ENCODE results near the gene C1orf21. TPM values are rescaled to one million over a fixed set of nuclear protein-coding genes. Genes with fewer than 3 reads are reported as not detected.

Gene C1orf21
- total and polyA plus RNA-seq, 8 donors, result 37.0 to 75.3 (median 47.3) TPM

GRCh38 chr1:184422490-184423233, 35.8 kb downstream of the C1orf21 start:
- DNase-seq (no peak), ATAC-seq (peak; percentile 16)
- H3K4me3 ChIP-seq, result no peak overlapping the region
- no peaks in the 10 kb centered on the region for H3K27me3 ChIP-seq
- no peaks in the 10 kb centered on the region for H3K9me3 ChIP-seq
- H3K4me1 ChIP-seq, result peaks cover 9 to 67% of the 10 kb centered on the region in 2 donors
- H3K36me3 ChIP-seq, result no peaks in the 10 kb centered on the region
- TF ChIP-seq, protein P1, sequence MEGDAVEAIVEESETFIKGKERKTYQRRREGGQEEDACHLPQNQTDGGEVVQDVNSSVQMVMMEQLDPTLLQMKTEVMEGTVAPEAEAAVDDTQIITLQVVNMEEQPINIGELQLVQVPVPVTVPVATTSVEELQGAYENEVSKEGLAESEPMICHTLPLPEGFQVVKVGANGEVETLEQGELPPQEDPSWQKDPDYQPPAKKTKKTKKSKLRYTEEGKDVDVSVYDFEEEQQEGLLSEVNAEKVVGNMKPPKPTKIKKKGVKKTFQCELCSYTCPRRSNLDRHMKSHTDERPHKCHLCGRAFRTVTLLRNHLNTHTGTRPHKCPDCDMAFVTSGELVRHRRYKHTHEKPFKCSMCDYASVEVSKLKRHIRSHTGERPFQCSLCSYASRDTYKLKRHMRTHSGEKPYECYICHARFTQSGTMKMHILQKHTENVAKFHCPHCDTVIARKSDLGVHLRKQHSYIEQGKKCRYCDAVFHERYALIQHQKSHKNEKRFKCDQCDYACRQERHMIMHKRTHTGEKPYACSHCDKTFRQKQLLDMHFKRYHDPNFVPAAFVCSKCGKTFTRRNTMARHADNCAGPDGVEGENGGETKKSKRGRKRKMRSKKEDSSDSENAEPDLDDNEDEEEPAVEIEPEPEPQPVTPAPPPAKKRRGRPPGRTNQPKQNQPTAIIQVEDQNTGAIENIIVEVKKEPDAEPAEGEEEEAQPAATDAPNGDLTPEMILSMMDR (IDR thresholded peaks at IDR 0.05), result no peak
- peak overlapping the region; percentile 1 to 13 for H3K27ac ChIP-seq
- intact Hi-C loops (cut with DNase I), result no loop called here

DNA sequence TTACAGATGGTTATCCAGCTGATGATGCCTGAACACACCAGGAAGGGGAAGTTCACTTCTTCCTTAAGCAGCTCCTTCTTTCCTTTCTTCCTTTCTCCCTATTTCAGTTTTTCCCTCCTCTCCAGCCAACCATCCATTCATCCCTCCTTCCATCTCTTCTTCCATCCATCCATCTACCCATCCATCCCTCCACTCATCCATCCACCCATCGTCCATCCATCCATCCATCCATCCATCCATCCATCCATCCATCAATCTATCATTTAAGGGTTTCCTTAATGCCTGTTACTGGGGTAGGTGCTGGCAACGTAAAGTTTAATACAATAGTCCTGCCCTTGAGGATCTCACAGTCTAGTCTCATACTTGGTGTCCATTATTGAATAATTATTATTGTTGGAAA, 36.8 kb downstream of the C1orf21 start:
- intact Hi-C loops (cut with DNase I), result no loop called here
- H3K27me3 ChIP-seq, result no peaks in the 10 kb centered on the region
- ATAC-seq (no peak), DNase-seq (no peak)
- TF ChIP-seq, protein P1 (IDR thresholded peaks at IDR 0.05), result no peak
- no peaks in the 10 kb centered on the region for H3K9me3 ChIP-seq
- peaks cover 9 to 65% of the 10 kb centered on the region in 2 donors for H3K4me1 ChIP-seq
- H3K36me3 ChIP-seq, result no peaks in the 10 kb centered on the region
- no peak overlapping the region for H3K27ac ChIP-seq
- H3K4me3 ChIP-seq, result no peak overlapping the region

DNA sequence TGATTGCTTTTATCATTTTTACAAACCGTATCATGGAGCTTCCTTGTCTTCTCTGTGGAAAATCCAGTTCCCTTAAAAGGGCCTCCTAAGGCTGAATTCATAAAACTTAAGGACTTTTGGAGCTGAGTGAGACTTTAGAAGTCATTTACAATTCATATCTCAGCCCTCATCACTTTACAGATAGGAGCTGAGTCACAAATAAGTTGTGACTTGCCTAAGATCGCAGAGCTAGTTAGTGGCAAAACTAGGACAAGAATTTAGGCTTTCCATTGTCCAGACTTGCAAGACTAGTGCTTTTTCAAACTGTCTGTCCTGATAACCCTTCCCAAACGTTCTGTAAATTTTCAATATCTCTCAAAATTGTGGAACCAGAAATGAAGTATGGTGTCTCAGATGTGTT, 37.3 kb downstream of the C1orf21 start:
- H3K4me1 ChIP-seq, result peaks cover 9 to 61% of the 10 kb centered on the region in 2 donors
- DNase-seq (no peak), ATAC-seq (no peak)
- TF ChIP-seq, protein P1 (IDR thresholded peaks at IDR 0.05), result no peak
- no peaks in the 10 kb centered on the region for H3K9me3 ChIP-seq
- no peaks in the 10 kb centered on the region for H3K27me3 ChIP-seq
- intact Hi-C loops (cut with DNase I), result no loop called here
- no peak overlapping the region for H3K4me3 ChIP-seq
- no peaks in the 10 kb centered on the region for H3K36me3 ChIP-seq
- no peak overlapping the region for H3K27ac ChIP-seq

- TF ChIP-seq, protein P1 (IDR thresholded peaks at IDR 0.05), result no peak
- DNase-seq, result no peak
- no peaks in the 10 kb centered on the region for H3K9me3 ChIP-seq
- ATAC-seq, result no peak
- peaks cover 9 to 53% of the 10 kb centered on the region in 2 donors for H3K4me1 ChIP-seq
- no peak overlapping the region for H3K4me3 ChIP-seq
- intact Hi-C loops (cut with DNase I), result no loop called here
- peak overlapping the region in 1 of 2 donors; percentile 17 for H3K27ac ChIP-seq
- no peaks in the 10 kb centered on the region for H3K36me3 ChIP-seq
- no peaks in the 10 kb centered on the region for H3K27me3 ChIP-seq
These were observed 38.1 kb downstream of the C1orf21 start for GRCh38 chr1:184424945-184425344.

DNA sequence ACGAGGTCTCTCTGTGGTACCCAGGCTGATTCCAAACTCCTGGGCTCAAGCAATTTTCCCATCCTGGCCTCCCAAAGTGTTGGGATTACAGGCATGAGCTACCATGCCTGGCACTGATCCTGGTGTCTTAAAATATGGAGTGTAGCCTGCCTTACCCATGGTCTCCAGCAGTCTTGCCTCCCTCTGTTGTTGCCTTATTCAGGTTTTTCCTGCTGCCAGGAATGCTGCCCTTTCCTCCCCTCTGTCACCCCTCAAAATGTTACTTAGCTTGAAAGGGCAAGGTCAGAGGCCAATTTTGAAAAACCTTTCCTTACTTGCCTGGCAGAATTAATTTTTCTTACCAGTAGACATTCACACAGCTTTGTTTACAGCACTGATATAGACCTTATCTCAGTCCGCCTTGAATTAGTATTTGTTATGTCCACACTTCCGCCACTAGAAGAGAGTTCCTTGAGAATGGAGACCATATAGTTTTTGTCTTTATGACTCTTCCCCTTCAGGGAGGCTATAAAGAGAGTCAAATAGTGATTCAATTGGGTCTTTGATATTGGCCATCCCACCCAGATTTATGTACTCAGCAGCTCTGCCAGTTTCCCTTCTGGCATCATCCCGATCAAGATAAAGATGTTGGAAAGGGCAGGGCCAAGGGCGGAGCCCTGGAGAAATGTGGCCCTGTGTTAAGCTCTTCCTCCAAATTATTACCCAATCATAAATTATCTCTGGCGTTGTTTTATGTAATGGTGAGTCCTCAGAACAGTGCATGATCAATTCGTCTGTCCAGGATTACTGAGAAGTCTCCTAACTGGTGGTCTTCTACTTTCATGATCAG, 38.8 kb downstream of the C1orf21 start:
- no peaks in the 10 kb centered on the region for H3K27me3 ChIP-seq
- no peaks in the 10 kb centered on the region for H3K36me3 ChIP-seq
- DNase-seq, result no peak
- H3K4me3 ChIP-seq, result no peak overlapping the region
- intact Hi-C loops (cut with DNase I), result no loop called here
- TF ChIP-seq, protein P1 (IDR thresholded peaks at IDR 0.05), result no peak
- H3K9me3 ChIP-seq, result no peaks in the 10 kb centered on the region
- ATAC-seq, result peak; percentile 45
- peak overlapping the region in 1 of 2 donors; percentile 17 for H3K27ac ChIP-seq
- H3K4me1 ChIP-seq, result peaks cover 9 to 46% of the 10 kb centered on the region in 2 donors

Measured in left lung (tissue), 10 donors.